Activated CD8-positive, alpha-beta memory T cell treated with anti-CD3 and anti-CD28 coated beads, Interleukin-2, amount 50 U/mL, for 24 hours (primary cell): Measurements from ENCODE around the gene CCDC137.
A peak's percentile ranks its signal among the peaks of the same experiment; 100 is the strongest.

ENCODE experiments used
- DNase-seq: peaks from one replicate; pipeline ENCODE4 v3.0.0-alpha.2; 2020; ENCODE audit errors: extremely low read depth

The CCDC137 gene

DNA sequence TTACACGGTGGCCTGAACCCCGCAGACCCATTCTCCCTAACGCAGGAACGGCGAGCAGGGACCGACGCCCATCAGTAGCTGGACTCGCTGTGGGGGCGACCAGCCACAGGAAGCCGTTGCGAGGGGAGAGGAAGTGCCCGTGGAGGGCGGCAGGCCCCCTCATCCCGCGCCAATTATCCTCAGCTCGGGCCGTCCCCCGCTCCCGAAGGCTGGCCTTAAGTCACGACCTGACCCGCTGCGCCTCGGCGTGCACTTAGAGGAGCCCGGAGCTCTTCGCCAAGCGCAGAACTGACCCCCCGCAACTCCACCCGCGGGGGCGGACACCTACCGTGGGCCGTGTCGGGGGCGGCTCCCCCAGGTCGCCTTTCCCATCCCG lies 16.7 kb downstream of the CCDC137 start:
- DNase-seq: no peak

DNA sequence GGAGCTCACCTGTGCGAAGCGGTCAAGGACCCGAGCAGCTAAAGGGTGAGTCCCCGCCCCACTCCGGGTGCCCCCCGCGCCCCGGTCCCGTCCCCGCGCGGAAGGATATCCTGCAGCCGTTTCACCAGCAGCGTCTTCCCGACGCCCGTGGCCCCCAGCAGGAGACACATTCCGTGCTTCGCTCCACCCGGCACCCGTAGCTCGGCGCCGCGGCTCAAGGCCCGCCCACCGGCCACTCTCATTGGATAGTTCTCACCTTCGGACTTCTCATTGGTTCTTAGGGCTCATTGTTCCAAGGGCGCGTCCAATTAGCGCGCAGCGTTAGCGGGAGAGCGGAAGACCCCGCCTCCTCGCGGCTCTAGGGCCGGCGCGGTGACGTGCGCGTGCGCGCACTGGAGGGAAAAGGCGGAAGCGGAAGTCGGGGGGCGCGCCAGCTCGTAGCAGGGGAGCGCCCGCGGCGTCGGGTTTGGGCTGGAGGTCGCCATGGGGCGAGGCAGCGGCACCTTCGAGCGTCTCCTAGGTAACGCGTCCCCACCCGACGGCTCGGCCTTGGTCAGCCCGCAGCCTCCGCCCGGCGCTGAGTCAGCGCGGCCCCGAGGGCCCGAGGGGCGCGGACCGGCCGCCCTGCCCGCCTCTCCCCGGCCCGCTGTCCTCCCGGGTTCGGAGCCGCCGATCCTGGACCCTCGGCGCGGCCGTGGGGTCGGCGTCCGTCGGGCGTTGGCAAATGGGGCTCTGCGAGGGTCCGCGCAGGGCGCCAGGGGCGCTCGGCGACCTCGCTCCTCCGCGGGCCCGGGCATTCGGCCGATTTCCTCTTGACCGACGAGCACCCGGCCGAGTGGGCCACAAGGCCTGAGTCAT lies 17.3 kb downstream of the CCDC137 start, which contains the start of the genes ARL16 and HGS:
Gene ARL16 (minus strand): TSS at position 214 of the 858 bp plus-strand sequence. CDS start 44 bp downstream, at position 170.
Gene HGS (plus strand): TSS at position 428 of the 858 bp plus-strand sequence. CDS start 56 bp downstream, at position 484.
- peak; percentile 91 for DNase-seq

DNA sequence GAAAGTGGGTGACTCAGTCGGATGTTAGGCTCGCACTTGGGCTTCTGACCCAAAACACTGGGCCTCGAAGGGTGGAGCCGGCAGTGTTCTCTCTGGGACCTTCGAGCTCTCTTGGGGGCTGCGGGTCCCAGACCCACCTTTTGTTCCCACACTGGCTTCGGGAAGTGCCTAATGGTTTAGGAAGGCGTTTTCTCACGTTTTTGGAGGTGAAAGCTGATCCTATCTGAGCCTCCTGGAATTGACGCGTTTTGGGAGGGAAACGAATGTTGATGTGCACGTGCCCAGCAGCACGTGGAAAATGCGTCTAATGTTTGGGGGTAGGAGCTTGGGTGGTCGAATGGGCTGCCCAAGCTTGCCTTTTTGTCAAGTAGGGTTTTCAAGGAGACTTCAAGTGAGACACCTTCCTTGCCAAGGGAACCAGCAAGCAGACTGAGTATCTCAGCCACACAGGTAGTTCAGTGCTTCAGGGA lies 17.9 kb downstream of the CCDC137 start:
- no peak for DNase-seq

DNA sequence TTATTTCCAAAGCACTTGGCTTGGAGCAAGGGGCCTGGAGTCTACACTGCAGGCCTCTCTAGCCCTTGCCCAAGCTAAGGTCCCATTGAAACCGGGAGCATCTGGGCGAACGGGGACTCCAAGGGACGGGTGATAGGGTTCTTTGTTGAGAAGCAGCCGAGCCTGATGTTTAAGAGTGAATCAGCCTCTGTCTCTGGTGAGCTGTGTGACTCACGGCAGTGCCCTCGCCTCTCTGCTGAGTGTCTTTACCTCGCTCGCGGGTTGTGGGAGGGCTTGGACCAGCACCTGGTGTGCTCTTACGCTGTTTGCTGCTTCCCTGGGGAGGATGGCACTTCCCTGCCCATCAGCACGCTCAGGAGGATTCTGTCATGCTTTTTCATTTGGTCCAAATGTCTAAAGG lies 18.6 kb downstream of the CCDC137 start:
- no peak for DNase-seq

DNA sequence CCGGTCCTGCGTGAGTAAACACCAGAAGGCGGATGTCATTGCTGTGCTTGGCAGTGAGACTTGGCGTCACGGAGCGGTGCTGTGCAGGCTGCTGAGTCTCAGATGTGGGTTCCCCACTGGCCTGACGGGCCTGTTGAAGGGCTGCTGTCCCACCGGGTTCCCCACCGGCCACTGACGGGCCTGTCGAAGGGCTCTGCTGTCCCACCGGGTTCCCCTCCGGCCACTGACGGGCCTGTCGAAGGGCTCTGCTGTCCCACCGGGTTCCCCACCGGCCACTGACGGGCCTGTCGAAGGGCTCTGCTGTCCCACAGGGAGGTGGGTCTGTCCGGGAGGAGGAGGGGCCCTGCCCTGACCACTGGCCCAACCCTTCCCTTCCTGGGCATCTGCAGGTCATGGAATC lies 20.1 kb downstream of the CCDC137 start:
- no peak for DNase-seq

DNA sequence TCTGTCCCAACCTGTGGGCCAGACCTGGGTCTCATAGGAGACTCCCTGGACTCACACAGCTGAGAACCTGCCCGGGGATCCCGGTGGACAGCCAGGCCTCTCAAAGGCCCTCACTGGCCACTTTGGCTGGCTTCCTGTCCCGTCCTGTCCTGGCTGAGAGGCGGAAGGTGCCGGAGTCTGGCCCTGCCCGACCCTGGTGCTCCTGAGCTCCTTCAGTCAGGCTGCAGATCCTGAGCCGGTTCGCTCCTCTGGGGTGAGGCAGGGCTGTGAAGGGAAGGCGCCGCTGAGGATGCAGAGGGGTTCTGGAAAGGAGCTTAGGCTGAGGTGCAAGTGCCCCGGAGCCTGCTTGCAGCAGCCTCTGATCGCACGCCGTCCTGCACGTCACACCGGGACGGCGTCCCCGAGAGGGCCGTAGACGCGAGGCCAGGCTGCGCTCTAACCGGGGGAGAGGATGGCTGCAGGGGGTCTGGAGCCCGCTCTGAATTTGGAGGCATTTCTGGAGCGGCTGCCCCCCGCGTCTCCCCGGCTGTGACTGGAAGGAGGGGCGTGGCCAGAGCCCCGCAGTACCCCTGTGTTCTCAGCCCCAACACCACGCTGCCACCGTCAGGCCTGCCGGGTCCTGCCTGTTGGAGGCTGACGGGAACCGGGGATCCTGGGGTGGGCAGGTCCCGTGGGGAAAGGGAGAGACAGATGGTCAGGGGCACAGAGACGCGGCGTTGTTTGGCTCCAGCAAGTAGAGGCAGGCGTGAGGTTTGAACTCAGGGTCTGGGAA lies 21.4 kb downstream of the CCDC137 start:
- no peak for DNase-seq

DNA sequence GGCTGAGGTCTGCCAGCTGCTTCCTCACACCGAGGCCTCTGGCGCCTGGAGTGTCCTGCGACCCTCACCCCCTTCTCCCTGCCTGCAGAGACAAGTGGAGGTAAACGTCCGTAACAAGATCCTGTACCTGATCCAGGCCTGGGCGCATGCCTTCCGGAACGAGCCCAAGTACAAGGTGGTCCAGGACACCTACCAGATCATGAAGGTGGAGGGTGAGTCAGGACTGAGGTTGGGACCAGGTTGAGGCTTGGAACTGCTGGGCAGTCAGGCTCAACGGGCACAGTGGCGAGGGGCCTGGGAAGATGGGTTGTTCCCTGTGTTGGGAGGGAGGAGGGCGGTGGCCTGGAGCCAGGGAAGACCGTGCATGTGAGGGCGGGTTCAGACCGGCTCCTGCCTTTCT lies 22.1 kb downstream of the CCDC137 start:
- DNase-seq: no peak

DNA sequence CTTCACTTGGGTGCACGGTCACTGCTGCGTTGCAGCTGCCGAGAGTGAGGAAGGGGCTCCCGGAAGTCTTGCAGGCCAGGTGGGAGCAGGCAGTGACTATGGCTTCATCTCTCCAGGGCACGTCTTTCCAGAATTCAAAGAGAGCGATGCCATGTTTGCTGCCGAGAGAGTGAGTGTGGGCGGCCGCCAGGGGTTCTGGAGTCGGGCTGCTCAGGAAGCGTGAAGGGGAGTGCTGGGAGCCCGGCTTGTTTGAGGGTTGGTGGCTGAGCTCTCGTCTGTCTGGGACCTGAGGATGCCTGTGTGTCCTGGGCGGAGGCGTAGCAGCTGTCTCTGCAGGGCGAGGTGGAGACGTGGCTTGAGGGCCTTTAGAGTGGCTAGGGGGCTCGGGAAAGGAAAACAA lies 23.5 kb downstream of the CCDC137 start:
- DNase-seq: no peak

DNA sequence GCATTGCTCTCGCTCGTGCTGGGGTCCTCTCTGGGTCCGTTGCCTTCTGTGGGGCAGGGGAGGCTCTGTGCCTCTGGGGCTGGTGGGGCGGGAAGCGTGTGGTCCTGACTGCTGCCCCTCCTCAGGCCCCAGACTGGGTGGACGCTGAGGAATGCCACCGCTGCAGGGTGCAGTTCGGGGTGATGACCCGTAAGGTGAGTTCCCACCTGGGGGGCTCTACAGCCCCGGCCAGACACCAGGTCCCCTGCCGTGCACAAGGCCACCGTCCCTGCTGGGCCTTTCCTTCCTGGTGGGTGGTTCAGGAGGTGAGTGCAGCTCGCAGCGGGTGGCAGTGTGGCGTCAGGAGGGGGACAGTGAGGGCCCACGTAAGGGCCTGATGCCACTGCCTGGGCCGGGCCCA lies 24.0 kb downstream of the CCDC137 start:
- DNase-seq: no peak

DNA sequence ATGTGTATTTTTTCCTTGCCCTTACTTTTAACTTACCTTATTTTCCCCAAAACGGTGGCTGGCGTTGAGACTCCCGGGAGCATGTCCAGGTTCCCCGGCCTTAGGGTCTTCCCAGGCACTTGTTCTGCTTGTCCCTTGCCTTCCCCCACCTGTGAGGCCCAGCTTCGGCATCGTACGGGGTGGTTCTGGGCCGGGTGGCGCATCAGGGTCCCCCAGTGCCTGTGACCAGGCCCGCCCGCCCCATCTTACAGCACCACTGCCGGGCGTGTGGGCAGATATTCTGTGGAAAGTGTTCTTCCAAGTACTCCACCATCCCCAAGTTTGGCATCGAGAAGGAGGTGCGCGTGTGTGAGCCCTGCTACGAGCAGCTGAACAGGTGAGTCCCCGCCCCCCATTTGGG lies 24.7 kb downstream of the CCDC137 start:
- DNase-seq: no peak

DNA sequence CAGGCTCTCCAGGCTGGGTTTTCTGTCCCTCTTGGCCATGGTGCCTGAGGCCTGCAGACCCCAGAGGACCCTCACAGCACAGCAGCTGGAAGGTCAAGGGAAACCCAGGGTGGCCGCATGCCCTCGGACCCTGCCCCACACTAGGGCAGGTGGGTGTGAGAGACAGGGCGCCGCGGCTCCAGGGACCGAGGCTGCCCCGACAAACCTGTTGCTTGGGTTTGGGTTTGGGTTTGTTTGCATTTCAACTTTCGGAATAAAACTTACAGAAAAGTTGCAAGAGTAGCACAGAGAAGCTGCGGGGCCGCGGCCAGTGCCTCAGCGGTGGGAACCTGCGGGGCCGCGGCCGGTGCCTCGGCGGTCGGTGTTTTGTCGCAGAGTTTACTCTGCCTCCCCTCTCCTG lies 25.1 kb downstream of the CCDC137 start:
- DNase-seq: no peak

DNA sequence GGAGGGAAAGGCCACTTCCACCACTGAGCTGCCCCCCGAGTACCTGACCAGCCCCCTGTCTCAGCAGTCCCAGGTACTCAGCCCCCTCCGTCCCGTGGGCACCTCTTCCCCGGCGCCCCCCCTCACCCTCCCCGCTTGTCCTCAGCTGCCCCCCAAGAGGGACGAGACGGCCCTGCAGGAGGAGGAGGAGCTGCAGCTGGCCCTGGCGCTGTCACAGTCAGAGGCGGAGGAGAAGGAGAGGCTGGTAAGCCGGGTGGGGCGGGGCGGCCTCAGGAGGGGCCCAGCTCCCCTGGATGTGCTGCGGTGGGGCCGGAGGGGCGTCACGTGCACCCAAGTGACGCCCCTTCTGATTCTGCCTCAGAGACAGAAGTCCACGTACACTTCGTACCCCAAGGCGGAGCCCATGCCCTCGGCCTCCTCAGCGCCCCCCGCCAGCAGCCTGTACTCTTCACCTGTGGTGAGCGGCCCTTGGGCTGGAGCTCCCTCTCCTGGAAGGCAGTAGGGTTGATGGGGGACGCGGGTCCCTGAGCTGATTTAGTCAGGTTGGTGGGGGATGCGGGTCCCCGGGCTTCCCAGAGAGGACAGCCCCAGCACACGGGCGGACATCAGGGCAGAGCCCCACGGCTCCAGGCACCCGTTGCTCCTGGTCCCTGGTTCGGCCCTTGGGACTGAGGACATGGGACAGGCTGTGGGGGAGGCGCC lies 27.1 kb downstream of the CCDC137 start:
- no peak for DNase-seq

DNA sequence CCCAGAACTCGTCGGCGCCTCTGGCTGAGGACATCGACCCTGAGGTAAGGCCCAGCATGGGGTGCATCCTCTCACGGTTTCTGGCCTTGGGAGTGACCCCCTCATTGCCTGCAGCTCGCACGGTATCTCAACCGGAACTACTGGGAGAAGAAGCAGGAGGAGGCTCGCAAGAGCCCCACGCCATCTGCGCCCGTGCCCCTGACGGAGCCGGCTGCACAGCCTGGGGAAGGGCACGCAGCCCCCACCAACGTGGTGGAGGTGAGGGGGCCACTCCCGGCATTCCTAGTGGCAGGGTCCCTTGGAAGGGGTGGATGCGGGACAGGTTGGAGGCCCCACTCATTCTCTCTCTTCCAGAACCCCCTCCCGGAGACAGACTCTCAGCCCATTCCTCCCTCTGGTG lies 28.3 kb downstream of the CCDC137 start:
- DNase-seq: no peak

DNA sequence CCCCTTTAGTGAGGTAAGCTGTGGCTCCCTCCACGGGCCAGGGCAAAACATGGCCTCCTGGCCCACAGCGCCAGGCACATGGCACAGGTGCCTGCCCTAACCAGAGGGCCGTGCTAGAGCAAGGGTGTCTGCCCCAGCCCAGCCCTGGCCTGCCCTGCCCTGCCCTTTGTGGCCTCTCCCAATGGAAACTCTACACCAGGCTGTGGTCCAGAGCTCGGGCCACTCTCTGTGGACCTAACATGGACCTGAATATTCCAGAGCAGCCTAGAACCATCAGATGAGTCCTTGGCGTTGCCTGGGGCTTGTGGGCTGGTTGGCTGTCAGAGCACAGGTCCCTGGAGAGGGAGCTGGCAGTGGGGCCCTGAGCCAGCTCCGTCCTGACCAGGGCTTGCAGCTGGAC lies 28.7 kb downstream of the CCDC137 start:
- no peak for DNase-seq

DNA sequence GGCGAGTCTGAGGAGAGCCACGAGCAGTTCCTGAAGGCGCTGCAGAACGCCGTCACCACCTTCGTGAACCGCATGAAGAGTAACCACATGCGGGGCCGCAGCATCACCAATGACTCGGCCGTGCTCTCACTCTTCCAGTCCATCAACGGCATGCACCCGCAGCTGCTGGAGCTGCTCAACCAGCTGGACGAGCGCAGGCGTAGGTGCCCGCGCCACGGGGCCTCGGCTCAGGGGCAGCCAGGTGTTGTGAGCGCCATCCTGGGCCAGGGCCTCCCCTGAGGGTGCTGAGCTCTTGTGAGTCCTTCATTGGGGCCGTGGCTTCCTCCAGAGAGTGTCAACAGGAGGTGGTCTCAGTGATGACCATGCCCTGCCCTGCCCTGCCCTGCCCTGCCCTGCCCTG lies 29.3 kb downstream of the CCDC137 start:
- no peak for DNase-seq

DNA sequence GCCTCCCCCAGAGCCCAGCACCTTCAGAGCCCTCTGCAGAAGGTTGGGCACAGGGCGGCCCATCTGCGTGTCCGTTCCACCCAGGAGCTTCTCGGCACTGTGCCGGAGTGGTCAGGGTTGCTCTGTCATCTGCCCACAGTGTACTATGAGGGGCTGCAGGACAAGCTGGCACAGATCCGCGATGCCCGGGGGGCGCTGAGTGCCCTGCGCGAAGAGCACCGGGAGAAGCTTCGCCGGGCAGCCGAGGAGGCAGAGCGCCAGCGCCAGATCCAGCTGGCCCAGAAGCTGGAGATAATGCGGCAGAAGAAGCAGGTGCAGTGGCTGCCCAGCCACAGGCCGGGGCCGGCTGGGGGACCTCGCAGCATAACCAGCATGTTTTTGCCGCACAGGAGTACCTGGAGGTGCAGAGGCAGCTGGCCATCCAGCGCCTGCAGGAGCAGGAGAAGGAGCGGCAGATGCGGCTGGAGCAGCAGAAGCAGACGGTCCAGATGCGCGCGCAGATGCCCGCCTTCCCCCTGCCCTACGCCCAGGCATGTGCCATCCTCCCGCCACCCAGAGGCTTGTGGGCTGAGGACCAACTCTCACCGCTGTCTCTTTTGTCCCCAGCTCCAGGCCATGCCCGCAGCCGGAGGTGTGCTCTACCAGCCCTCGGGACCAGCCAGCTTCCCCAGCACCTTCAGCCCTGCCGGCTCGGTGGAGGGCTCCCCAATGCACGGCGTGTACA lies 29.8 kb downstream of the CCDC137 start:
- no peak for DNase-seq

DNA sequence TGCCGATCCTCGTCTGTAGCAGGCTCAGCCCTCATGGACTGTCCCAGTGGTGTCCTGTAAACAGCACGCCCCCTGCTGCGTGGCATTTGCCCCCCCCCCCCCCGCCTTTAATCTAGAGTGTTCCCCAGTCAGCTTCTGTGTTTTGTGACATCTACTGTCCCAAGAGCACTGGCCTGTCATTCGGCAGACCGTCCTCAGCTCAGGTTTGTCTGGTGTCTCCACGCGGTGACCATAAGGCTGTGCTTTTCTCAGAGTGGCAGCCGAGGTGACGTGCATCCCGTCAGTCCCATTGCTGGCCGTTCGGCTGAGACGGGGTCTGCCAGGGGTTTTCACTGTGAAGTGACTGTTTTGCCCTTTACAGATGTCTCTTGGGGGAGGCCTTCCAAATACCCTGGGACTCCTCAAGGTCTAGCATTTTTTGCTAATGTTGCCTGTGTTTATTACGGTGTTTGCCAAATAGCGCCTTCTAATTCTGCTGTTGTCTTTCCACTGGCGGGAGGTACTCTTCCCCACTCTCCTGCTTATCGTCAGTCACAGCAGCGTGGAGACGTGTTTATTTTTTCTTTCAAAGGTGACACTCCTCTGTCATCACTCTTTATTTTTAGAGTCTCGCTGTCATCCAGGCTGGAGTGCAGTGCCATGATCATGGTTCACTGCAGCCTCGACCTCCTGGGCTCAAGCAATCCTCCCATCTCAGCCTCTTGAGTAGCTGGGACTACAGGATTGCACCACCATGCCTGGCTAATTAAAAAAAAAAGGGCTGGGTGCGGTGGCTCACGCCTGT lies 30.9 kb downstream of the CCDC137 start:
- DNase-seq: no peak

DNA sequence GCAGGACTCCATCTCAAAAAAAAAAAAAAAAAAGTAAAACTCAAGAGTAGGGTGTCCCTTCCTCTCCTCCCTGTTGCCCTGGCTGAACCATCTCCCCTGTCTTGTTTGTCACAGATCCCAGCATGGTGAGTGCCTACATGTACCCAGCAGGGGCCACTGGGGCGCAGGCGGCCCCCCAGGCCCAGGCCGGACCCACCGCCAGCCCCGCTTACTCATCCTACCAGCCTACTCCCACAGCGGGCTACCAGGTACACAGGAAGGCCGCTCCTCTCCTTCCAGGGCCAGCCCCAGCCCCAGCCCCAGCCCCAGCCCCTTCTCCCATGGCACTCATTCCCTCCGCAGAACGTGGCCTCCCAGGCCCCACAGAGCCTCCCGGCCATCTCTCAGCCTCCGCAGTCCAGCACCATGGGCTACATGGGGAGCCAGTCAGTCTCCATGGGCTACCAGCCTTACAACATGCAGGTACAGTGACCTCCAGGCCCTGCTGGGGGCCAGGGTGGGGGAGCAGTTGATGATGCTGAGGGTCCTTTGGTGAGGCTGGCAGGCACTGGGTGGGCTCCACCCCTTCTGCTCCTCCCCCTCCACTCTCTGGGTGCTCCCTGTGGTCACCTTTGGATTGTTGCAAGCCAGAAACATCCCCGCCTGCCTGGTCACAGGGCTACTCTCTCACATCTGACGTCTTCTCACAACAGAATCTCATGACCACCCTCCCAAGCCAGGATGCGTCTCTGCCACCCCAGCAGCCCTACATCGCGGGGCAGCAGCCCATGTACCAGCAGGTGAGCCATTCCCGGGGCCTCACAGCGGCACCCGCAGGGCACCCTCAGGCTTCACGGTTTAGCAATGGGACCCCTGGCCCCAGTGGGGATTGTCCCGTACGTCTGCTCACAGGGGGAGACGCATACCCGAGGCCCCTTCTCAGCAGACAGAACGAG lies 34.1 kb downstream of the CCDC137 start:
- no peak for DNase-seq

DNA sequence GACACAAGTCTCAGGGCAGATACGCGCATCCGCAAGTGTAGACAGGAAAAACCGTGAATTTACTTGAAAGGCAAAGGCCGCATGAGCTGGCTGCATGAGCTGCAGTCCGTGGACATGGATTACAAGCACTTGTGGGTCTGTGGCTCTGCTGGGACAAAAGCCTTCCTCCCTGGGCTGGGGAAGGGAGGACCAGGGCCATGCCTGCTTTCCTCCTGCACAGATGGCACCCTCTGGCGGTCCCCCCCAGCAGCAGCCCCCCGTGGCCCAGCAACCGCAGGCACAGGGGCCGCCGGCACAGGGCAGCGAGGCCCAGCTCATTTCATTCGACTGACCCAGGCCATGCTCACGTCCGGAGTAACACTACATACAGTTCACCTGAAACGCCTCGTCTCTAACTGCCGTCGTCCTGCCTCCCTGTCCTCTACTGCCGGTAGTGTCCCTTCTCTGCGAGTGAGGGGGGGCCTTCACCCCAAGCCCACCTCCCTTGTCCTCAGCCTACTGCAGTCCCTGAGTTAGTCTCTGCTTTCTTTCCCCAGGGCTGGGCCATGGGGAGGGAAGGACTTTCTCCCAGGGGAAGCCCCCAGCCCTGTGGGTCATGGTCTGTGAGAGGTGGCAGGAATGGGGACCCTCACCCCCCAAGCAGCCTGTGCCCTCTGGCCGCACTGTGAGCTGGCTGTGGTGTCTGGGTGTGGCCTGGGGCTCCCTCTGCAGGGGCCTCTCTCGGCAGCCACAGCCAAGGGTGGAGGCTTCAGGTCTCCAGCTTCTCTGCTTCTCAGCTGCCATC lies 34.9 kb downstream of the CCDC137 start:
- no peak for DNase-seq
